K562 (cell line): ENCODE results near the gene SSR2. TPM values are rescaled to one million over a fixed set of nuclear protein-coding genes. Genes with fewer than 3 reads are reported as not detected.

Source experiments
- CEBPB ChIP-seq: fragments of 450-650 bp; IDR thresholded peaks from 2 replicates; pipeline ENCODE4 v1.6.1; 2016; ENCODE audit warnings: missing genetic modification characterization, missing compliant biosample characterization
- DDX20 ChIP-seq: fragments of 450-650 bp; IDR thresholded peaks from 2 replicates; pipeline ENCODE4 v1.6.1; 2016; ENCODE audit warnings: missing genetic modification characterization, low read depth, mild to moderate bottlenecking, missing compliant biosample characterization, moderate library complexity
- E2F8 ChIP-seq: fragments of 450-650 bp; IDR thresholded peaks from 2 replicates; pipeline ENCODE4 v1.7.1; 2018; ENCODE audit warnings: mild to moderate bottlenecking, low read depth; ENCODE audit not compliant: partially characterized antibody
- ERF ChIP-seq: fragments of 450-650 bp; formaldehyde crosslinking; IDR thresholded peaks from 2 replicates; pipeline ENCODE4 v1.4.0; 2020; ENCODE audit warnings: mild to moderate bottlenecking, mixed read lengths
- HCFC1 ChIP-seq: IDR thresholded peaks from 2 replicates; pipeline ENCODE4 v1.6.1; 2012; ENCODE audit warnings: low read depth, low read length, improper control_type of control experiment
- ILF3 ChIP-seq: fragments of 450-650 bp; IDR thresholded peaks from 2 replicates; pipeline ENCODE4 v1.6.1; 2018; ENCODE audit warnings: antibody characterized with exemption, mild to moderate bottlenecking, moderate library complexity, borderline replicate concordance
- PPARD ChIP-seq: fragments of 250-450 bp; sonication (Bioruptor Pico); IDR thresholded peaks from 2 replicates; pipeline ENCODE4 v1.8.0; 2022; ENCODE audit warnings: inconsistent platforms, mild to moderate bottlenecking, moderate library complexity
- SIRT6 ChIP-seq: IDR thresholded peaks from one replicate; pipeline ENCODE4 v1.6.1; 2012; ENCODE audit warnings: low read depth, mild to moderate bottlenecking, control low read depth, inconsistent platforms, low read length, moderate library complexity
- TBP ChIP-seq: optimal IDR thresholded peaks from 2 replicates; pipeline ENCODE3; 2011; ENCODE audit warnings: low read depth, low read length, improper control_type of control experiment
- ZNF311 ChIP-seq: fragments of 250-450 bp; sonication (Bioruptor Pico); IDR thresholded peaks from 2 replicates; pipeline ENCODE4 v1.4.0; 2020; ENCODE audit warnings: mild to moderate bottlenecking, moderate library complexity
- polyA plus RNA-seq, 8 experiments: library from polyadenylated mRNA; depleted of rRNA in 4 of 8; stranded (reverse) in 5 of 8; unstranded in 3 of 8; fragments of >200 nt; fragmentation: Nextera tagmentation in 2 of 8; fragmentation: Illumina TruSeq in 1 of 8; extraction: Ambion mirVana in 2 of 8; extraction: Trizol in 1 of 8; gene quantifications; 2 replicates each; pipeline versions ENCODE4 v1.2.1 to v1.2.3, GENCODE V29; 2011 to 2014; ENCODE audit warnings: inconsistent platforms in 1 of 8, missing spikeins in 1 of 8
- total RNA-seq, 7 experiments: library from RNA; depleted of rRNA in 6 of 7; stranded (reverse); fragments of >200 nt in 6 of 7; fragmentation: Illumina TruSeq in 2 of 7; extraction: Trizol in 2 of 7; gene quantifications; 2 replicates each; pipeline versions ENCODE4 v1.2.1 to v1.2.3, GENCODE V29; 2011 to 2021; ENCODE audit warnings: low replicate concordance in 1 of 7
- TF ChIP-seq, protein P1 (sequence below), 3 experiments: fragments of 200-800 bp in 1 of 3; sonication (Bioruptor generic) in 1 of 3; sonication (generic) in 1 of 3; formaldehyde crosslinking in 1 of 3; IDR thresholded peaks; 2 replicates each; pipeline versions ENCODE4 v1.6.1 to v1.8.0; 2016 to 2022; ENCODE audit warnings: mild to moderate bottlenecking in 2 of 3, missing compliant biosample characterization in 2 of 3, missing genetic modification characterization in 2 of 3, missing genetic modification reagents in 1 of 3
- TF ChIP-seq, protein P2 (sequence below): fragments of 450-650 bp; IDR thresholded peaks from 2 replicates; pipeline ENCODE4 v1.6.1; 2017; ENCODE audit warnings: antibody characterized with exemption
- TF ChIP-seq, protein P3 (sequence below): fragments of 450-650 bp; formaldehyde crosslinking; IDR thresholded peaks from 2 replicates; pipeline ENCODE4 v1.4.0; 2020; ENCODE audit warnings: mild to moderate bottlenecking, mixed read lengths
- TF ChIP-seq, protein P4 (sequence below): fragments of 250-450 bp; sonication (Bioruptor Pico); IDR thresholded peaks from 2 replicates; pipeline ENCODE4 v1.8.0; 2022; ENCODE audit warnings: inconsistent platforms, mild to moderate bottlenecking, moderate library complexity, borderline replicate concordance

Gene SSR2
- total and polyA plus RNA-seq, 9 of the 15 experiments (the other 6 are each of a cell fraction or from before 2014, with no cell fraction given) = 161 to 411 (median 240) TPM

DNA sequence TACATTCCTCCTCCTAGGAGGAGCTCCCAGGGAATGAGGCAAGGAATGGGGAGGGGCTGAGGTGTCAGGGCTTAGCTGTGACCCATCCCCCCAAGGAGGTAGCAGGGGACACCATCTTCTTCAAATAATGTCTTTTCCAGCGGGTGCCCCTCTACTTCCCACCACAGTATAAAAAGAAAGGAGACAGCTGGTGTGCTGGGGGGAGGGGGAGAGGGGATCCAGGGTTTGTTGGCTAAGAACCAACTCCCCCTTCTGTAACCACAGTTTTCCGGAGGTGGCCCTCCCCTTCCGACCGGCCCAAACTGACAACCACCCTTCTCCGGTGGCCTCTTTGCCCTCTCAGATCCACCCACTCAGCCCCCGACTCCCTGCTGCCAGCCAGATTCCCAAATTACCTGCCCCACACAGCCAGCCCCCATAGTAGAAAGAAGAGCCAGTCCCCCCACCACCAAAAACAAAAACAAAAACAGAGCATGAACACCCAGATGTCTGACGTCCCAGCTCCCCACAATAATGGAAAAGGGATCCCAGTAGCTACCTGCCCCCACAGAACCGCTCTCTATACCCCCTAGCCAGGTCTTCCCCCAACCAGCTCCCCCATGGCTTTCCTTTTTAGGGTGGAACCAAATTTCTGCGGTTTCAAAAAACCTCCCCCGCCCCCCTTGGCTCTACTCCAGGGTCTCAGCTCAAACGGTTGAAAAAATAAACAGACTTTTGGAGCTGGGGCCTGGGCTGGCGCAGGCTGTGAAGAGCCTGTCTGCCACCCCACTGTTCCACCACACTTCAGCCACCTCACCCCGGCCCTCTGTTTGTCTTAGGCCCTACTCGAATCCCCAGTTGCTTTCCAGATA lies 44.5 kb downstream of the SSR2 start (continued):
- TF ChIP-seq, protein P1, sequence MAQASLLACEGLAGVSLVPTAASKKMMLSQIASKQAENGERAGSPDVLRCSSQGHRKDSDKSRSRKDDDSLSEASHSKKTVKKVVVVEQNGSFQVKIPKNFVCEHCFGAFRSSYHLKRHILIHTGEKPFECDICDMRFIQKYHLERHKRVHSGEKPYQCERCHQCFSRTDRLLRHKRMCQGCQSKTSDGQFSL (CRISPR knock-in tag; IDR thresholded peaks at IDR 0.05) = no peak
- TF ChIP-seq, protein P1 (tag; IDR thresholded peaks at IDR 0.05) = no peak
- TF ChIP-seq, protein P2, sequence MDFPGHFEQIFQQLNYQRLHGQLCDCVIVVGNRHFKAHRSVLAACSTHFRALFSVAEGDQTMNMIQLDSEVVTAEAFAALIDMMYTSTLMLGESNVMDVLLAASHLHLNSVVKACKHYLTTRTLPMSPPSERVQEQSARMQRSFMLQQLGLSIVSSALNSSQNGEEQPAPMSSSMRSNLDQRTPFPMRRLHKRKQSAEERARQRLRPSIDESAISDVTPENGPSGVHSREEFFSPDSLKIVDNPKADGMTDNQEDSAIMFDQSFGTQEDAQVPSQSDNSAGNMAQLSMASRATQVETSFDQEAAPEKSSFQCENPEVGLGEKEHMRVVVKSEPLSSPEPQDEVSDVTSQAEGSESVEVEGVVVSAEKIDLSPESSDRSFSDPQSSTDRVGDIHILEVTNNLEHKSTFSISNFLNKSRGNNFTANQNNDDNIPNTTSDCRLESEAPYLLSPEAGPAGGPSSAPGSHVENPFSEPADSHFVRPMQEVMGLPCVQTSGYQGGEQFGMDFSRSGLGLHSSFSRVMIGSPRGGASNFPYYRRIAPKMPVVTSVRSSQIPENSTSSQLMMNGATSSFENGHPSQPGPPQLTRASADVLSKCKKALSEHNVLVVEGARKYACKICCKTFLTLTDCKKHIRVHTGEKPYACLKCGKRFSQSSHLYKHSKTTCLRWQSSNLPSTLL = 0 out of 2 replicates have a peak, but pooled peaks have one; percentile 32
- TF ChIP-seq ERF (CRISPR knock-in tag) = no peak
- no peak for TF ChIP-seq DDX20
- TF ChIP-seq, protein P3, sequence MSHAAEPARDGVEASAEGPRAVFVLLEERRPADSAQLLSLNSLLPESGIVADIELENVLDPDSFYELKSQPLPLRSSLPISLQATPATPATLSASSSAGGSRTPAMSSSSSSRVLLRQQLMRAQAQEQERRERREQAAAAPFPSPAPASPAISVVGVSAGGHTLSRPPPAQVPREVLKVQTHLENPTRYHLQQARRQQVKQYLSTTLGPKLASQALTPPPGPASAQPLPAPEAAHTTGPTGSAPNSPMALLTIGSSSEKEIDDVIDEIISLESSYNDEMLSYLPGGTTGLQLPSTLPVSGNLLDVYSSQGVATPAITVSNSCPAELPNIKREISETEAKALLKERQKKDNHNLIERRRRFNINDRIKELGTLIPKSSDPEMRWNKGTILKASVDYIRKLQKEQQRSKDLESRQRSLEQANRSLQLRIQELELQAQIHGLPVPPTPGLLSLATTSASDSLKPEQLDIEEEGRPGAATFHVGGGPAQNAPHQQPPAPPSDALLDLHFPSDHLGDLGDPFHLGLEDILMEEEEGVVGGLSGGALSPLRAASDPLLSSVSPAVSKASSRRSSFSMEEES = no peak
- no peak for TF ChIP-seq PPARD (CRISPR knock-in tag)
- TF ChIP-seq, protein P4, sequence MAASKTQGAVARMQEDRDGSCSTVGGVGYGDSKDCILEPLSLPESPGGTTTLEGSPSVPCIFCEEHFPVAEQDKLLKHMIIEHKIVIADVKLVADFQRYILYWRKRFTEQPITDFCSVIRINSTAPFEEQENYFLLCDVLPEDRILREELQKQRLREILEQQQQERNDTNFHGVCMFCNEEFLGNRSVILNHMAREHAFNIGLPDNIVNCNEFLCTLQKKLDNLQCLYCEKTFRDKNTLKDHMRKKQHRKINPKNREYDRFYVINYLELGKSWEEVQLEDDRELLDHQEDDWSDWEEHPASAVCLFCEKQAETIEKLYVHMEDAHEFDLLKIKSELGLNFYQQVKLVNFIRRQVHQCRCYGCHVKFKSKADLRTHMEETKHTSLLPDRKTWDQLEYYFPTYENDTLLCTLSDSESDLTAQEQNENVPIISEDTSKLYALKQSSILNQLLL (CRISPR knock-in tag) = no peak
- TF ChIP-seq HCFC1 = no peak
- TF ChIP-seq CEBPB (tag) = no peak
- TF ChIP-seq TBP = no peak
- TF ChIP-seq SIRT6 = no peak
- no peak for TF ChIP-seq ZNF311 (CRISPR knock-in tag)
- TF ChIP-seq E2F8 = no peak
- TF ChIP-seq ILF3 = no peak
